ENCODE data around the gene SLC17A2. TPM values are rescaled to one million over a fixed set of nuclear protein-coding genes. Genes with fewer than 3 reads are reported as not detected.
"Not testable (repeated sequence)": the region's sequence is repeated elsewhere in the genome, so short reads cannot be mapped to it uniquely, and the experiment has no call there.

Gene SLC17A2
- total RNA-seq, 1 experiment from 2014 or later = not detected

- no peaks in the 10 kb centered on the region for H3K79me2 ChIP-seq (ENCODE audit: low read depth)
- no peak overlapping the region for H3K27ac ChIP-seq
- H3F3A ChIP-seq (ENCODE audit: insufficient read depth, low read depth) = no peaks in the 10 kb centered on the region
- no peaks in the 10 kb centered on the region for H3K36me3 ChIP-seq (ENCODE audit: low read depth)
- intact Hi-C loops (cut with micrococcal nuclease; ENCODE audit: unreplicated experiment) = no loop called here
- H3K4me3 ChIP-seq = no peak overlapping the region
- BruUV-seq (replicated peaks) = no TSS peak
- no peaks in the 10 kb centered on the region for H3K4me1 ChIP-seq (replicated peaks; ENCODE audit: insufficient read depth)
- no peak overlapping the region for H3K4me2 ChIP-seq
- ChIA-PET CTCF (no interaction called here), POLR2A (ENCODE audit: unreplicated experiment) (no interaction called here)
- peaks cover 4% of the 10 kb centered on the region; the same call in 1 of the 2 replicates for H3K9me3 ChIP-seq (ENCODE audit: insufficient read depth, low read depth)
- H3K9me2 ChIP-seq (ENCODE audit: insufficient read depth) = no peaks in the 10 kb centered on the region
- no peaks in the 10 kb centered on the region for H4K20me1 ChIP-seq (ENCODE audit: insufficient read depth)
- TF ChIP-seq CTCF (conservative IDR thresholded peaks at IDR 0.05) (no peak), EZH2 (IDR thresholded peaks at IDR 0.05; ENCODE audit: low read depth) (no peak)
- no peaks in the 10 kb centered on the region for H3K27me3 ChIP-seq (ENCODE audit: insufficient read depth, low read depth)
- H2AFZ ChIP-seq = no peak overlapping the region
- no peak for DNase-seq
Measured at GRCh38 chr6:25946631-25947030, 16.1 kb upstream of the SLC17A2 start.

- H3F3A ChIP-seq (ENCODE audit: insufficient read depth, low read depth); H3K4me3 ChIP-seq; POLR2A ChIA-PET (ENCODE audit: unreplicated experiment); H3K36me3 ChIP-seq (ENCODE audit: low read depth); CTCF ChIA-PET; H3K9me3 ChIP-seq (ENCODE audit: insufficient read depth, low read depth); H3K79me2 ChIP-seq (ENCODE audit: low read depth); H2AFZ ChIP-seq; DNase-seq; H3K4me2 ChIP-seq; intact Hi-C loops (cut with micrococcal nuclease; ENCODE audit: unreplicated experiment); BruUV-seq (replicated peaks); H3K27ac ChIP-seq; H3K4me1 ChIP-seq (replicated peaks; ENCODE audit: insufficient read depth); H3K27me3 ChIP-seq (ENCODE audit: insufficient read depth, low read depth); H4K20me1 ChIP-seq (ENCODE audit: insufficient read depth); H3K9me2 ChIP-seq (ENCODE audit: insufficient read depth): not testable (repeated sequence)
Measured at GRCh38 chr6:25945738-25946137, 15.2 kb upstream of the SLC17A2 start.

- POLR2A ChIA-PET (ENCODE audit: unreplicated experiment) = no interaction called here
- H3K36me3 ChIP-seq (ENCODE audit: low read depth) = no peaks in the 10 kb centered on the region
- no peak overlapping the region for H2AFZ ChIP-seq
- intact Hi-C loops (cut with micrococcal nuclease; ENCODE audit: unreplicated experiment) = loop anchor here (5.0 kb wide), 2 partner anchors 223 to 343 kb away; no protein-coding TSS in a partner anchor
- no peaks in the 10 kb centered on the region for H3K79me2 ChIP-seq (ENCODE audit: low read depth)
- H3K4me1 ChIP-seq (replicated peaks; ENCODE audit: insufficient read depth) = no peaks in the 10 kb centered on the region
- peaks cover 4% of the 10 kb centered on the region; the same call in 1 of the 2 replicates for H3K9me3 ChIP-seq (ENCODE audit: insufficient read depth, low read depth)
- H3K9me2 ChIP-seq (ENCODE audit: insufficient read depth) = no peaks in the 10 kb centered on the region
- TF ChIP-seq CTCF (conservative IDR thresholded peaks at IDR 0.05) (no peak), EZH2 (IDR thresholded peaks at IDR 0.05; ENCODE audit: low read depth) (no peak)
- no peak overlapping the region for H3K27ac ChIP-seq
- no peak overlapping the region for H3K4me2 ChIP-seq
- H3F3A ChIP-seq (ENCODE audit: insufficient read depth, low read depth) = no peaks in the 10 kb centered on the region
- BruUV-seq (replicated peaks) = no TSS peak
- CTCF ChIA-PET = no interaction called here
- DNase-seq = no peak
- no peaks in the 10 kb centered on the region for H3K27me3 ChIP-seq (ENCODE audit: insufficient read depth, low read depth)
- no peaks in the 10 kb centered on the region for H4K20me1 ChIP-seq (ENCODE audit: insufficient read depth)
- H3K4me3 ChIP-seq = no peak overlapping the region
Measured at GRCh38 chr6:25944688-25945574, 14.4 kb upstream of the SLC17A2 start.

All from PC-9 (cell line).